HepG2 (cell line): ENCODE results near the gene SLCO1C1. TPM values are rescaled to one million over a fixed set of nuclear protein-coding genes. Genes with fewer than 3 reads are reported as not detected.

Source experiments
- EEA1 ChIP-seq: sonication (generic); formaldehyde crosslinking; IDR thresholded peaks from 2 replicates; pipeline ENCODE4 v1.5.1; 2020; ENCODE audit warnings: mild to moderate bottlenecking, missing genetic modification reagents, borderline replicate concordance
- ERF ChIP-seq: IDR thresholded peaks from 2 replicates; pipeline ENCODE4 v1.6.1; 2018; ENCODE audit warnings: missing biosample characterization, missing genetic modification reagents
- FOXJ3 ChIP-seq: sonication (generic); formaldehyde crosslinking; IDR thresholded peaks from 2 replicates; pipeline ENCODE4 v1.4.0; 2020; ENCODE audit warnings: missing genetic modification reagents, mild to moderate bottlenecking, borderline replicate concordance
- HNRNPK ChIP-seq: fragments of 200-400 bp; formaldehyde crosslinking; IDR thresholded peaks from 2 replicates; pipeline ENCODE4 v1.6.1; 2018; ENCODE audit warnings: low read length, low read depth, moderate library complexity, mild to moderate bottlenecking; ENCODE audit not compliant: poor library complexity, severe bottlenecking
- HOXA3 ChIP-seq: sonication (generic); formaldehyde crosslinking; IDR thresholded peaks from 2 replicates; pipeline ENCODE4 v1.5.0; 2020; ENCODE audit warnings: missing genetic modification reagents
- HOXA5 ChIP-seq: sonication (generic); formaldehyde crosslinking; IDR thresholded peaks from 2 replicates; pipeline ENCODE4 v1.4.0; 2020; ENCODE audit warnings: missing genetic modification reagents
- ISL2 ChIP-seq: sonication (generic); formaldehyde crosslinking; IDR thresholded peaks from 2 replicates; pipeline ENCODE4 v1.5.0; 2020; ENCODE audit warnings: missing genetic modification reagents
- POGZ ChIP-seq: sonication (generic); formaldehyde crosslinking; IDR thresholded peaks from 2 replicates; pipeline ENCODE4 v1.4.0; 2020; ENCODE audit warnings: mild to moderate bottlenecking, missing genetic modification reagents
- ZBTB49 ChIP-seq: sonication (generic); formaldehyde crosslinking; IDR thresholded peaks from 2 replicates; pipeline ENCODE4 v1.4.0; 2020; ENCODE audit warnings: missing genetic modification reagents, borderline replicate concordance
- ZNF12 ChIP-seq: sonication (generic); formaldehyde crosslinking; IDR thresholded peaks from 2 replicates; pipeline ENCODE4 v1.5.0; 2020; ENCODE audit warnings: missing genetic modification reagents
- ZNF609 ChIP-seq: sonication (generic); formaldehyde crosslinking; IDR thresholded peaks from 2 replicates; pipeline ENCODE4 v1.4.0; 2020; ENCODE audit warnings: mild to moderate bottlenecking, missing genetic modification reagents, borderline replicate concordance
- ZNF672 ChIP-seq: sonication (generic); formaldehyde crosslinking; IDR thresholded peaks from 2 replicates; pipeline ENCODE4 v1.8.1; 2022; ENCODE audit warnings: missing genetic modification reagents
- ZNF737 ChIP-seq: sonication (generic); formaldehyde crosslinking; IDR thresholded peaks from 2 replicates; pipeline ENCODE4 v1.5.0; 2020; ENCODE audit warnings: missing genetic modification reagents, mild to moderate bottlenecking, borderline replicate concordance
- ZNF749 ChIP-seq: sonication (generic); formaldehyde crosslinking; IDR thresholded peaks from 2 replicates; pipeline ENCODE4 v1.8.0; 2022; ENCODE audit warnings: mild to moderate bottlenecking, missing genetic modification reagents, moderate library complexity, borderline replicate concordance
- ZNF83 ChIP-seq: sonication (generic); formaldehyde crosslinking; IDR thresholded peaks from 2 replicates; pipeline ENCODE4 v1.4.0; 2020; ENCODE audit warnings: missing genetic modification reagents, mild to moderate bottlenecking, borderline replicate concordance
- polyA plus RNA-seq, 8 experiments: library from polyadenylated mRNA; depleted of rRNA in 3 of 8; stranded (reverse) in 7 of 8; unstranded in 1 of 8; fragments of >200 nt; fragmentation: Illumina TruSeq in 4 of 8; extraction: Trizol in 4 of 8; gene quantifications; 2 replicates each; pipeline versions ENCODE4 v1.2.1 to v1.2.3, GENCODE V29; 2011 to 2016; ENCODE audit warnings: low read depth in 4 of 8, missing spikeins in 1 of 8, mixed read lengths in 1 of 8; ENCODE audit not compliant: insufficient read depth in 1 of 8
- total RNA-seq, 5 experiments: library from RNA; depleted of rRNA; stranded (reverse); fragments of >200 nt; fragmentation: Illumina TruSeq; extraction: Trizol; gene quantifications; 2 replicates each; pipeline ENCODE4 v1.2.3, GENCODE V29; 2016; ENCODE audit warnings: low read depth in 1 of 5
- TF ChIP-seq, protein P1 (sequence below): IDR thresholded peaks from 2 replicates; pipeline ENCODE4 v1.6.1; 2016; ENCODE audit warnings: missing genetic modification reagents, missing compliant biosample characterization
- TF ChIP-seq, protein P2 (sequence below): sonication (generic); formaldehyde crosslinking; IDR thresholded peaks from 2 replicates; pipeline ENCODE4 v1.8.0; 2022; ENCODE audit warnings: missing genetic modification reagents, mild to moderate bottlenecking, inconsistent platforms, borderline replicate concordance
- TF ChIP-seq, protein P3 (sequence below): sonication (generic); formaldehyde crosslinking; IDR thresholded peaks from 2 replicates; pipeline ENCODE4 v1.5.0; 2020; ENCODE audit warnings: mild to moderate bottlenecking, missing genetic modification reagents

SLCO1C1 gene
- total and polyA plus RNA-seq, 2 of the 13 experiments (the other 11 are each of a cell fraction or from before 2014, with no cell fraction given), result not detected

- TF ChIP-seq FOXJ3 (CRISPR knock-in tag) (peak; percentile 87; the same call in 1 of the 2 replicates), ERF (peak; percentile 56; the same call in 1 of the 2 replicates), ZNF737 (CRISPR knock-in tag) (no peak), POGZ (CRISPR knock-in tag) (peak; percentile 78), HOXA3 (CRISPR knock-in tag) (peak; percentile 38; the same call in 1 of the 2 replicates), ZBTB49 (no peak), ZNF12 (CRISPR knock-in tag) (peak; percentile 43; the same call in 1 of the 2 replicates), ZNF83 (CRISPR knock-in tag) (no peak), ZNF672 (CRISPR knock-in tag) (no peak), EEA1 (CRISPR knock-in tag) (no peak), ISL2 (CRISPR knock-in tag) (peak; percentile 90), ZNF749 (no peak), ZNF609 (CRISPR knock-in tag) (peak; percentile 71; the same call in 1 of the 2 replicates), HNRNPK (no peak), HOXA5 (CRISPR knock-in tag) (0 out of 2 replicates have a peak, but pooled peaks have one; percentile 29)
- TF ChIP-seq, protein P1, sequence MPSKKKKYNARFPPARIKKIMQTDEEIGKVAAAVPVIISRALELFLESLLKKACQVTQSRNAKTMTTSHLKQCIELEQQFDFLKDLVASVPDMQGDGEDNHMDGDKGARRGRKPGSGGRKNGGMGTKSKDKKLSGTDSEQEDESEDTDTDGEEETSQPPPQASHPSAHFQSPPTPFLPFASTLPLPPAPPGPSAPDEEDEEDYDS, result no peak
- TF ChIP-seq, protein P2, sequence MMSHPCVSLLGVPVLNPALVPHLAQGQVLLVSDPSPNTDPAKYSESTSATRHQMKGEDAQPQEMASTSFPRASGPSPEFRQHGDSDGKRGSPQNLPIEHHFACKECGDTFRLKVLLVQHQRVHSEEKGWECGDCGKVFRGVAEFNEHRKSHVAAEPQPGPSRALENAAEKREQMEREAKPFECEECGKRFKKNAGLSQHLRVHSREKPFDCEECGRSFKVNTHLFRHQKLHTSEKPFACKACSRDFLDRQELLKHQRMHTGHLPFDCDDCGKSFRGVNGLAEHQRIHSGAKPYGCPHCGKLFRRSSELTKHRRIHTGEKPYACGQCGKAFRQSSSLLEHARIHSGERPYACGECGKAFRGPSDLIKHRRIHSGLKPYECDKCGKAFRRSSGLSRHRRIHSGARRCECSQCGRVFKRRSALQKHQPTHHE (CRISPR knock-in tag), result no peak
- TF ChIP-seq, protein P3, sequence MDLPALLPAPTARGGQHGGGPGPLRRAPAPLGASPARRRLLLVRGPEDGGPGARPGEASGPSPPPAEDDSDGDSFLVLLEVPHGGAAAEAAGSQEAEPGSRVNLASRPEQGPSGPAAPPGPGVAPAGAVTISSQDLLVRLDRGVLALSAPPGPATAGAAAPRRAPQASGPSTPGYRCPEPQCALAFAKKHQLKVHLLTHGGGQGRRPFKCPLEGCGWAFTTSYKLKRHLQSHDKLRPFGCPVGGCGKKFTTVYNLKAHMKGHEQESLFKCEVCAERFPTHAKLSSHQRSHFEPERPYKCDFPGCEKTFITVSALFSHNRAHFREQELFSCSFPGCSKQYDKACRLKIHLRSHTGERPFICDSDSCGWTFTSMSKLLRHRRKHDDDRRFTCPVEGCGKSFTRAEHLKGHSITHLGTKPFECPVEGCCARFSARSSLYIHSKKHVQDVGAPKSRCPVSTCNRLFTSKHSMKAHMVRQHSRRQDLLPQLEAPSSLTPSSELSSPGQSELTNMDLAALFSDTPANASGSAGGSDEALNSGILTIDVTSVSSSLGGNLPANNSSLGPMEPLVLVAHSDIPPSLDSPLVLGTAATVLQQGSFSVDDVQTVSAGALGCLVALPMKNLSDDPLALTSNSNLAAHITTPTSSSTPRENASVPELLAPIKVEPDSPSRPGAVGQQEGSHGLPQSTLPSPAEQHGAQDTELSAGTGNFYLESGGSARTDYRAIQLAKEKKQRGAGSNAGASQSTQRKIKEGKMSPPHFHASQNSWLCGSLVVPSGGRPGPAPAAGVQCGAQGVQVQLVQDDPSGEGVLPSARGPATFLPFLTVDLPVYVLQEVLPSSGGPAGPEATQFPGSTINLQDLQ, result no peak
Measured at GRCh38 chr12:20656600-20656999, 38.5 kb upstream of the SLCO1C1 start (continued).
